ENCODE measurements around the gene PLXDC1.
A peak's percentile ranks its signal among the peaks of the same experiment; 100 is the strongest.

Gene PLXDC1

GRCh38 chr17:39153599-39154051, 2.2 kb upstream of the PLXDC1 start:
- POLR2A ChIA-PET (ENCODE audit: low non-redundant PET) = interaction anchor here (0.7 kb wide), 1 partner anchor 285 kb away, joined by 3 read pairs; no protein-coding TSS in a partner anchor
- peak; percentile 84 for DNase-seq (ENCODE audit: low spot score)
- TF ChIP-seq, protein P1, sequence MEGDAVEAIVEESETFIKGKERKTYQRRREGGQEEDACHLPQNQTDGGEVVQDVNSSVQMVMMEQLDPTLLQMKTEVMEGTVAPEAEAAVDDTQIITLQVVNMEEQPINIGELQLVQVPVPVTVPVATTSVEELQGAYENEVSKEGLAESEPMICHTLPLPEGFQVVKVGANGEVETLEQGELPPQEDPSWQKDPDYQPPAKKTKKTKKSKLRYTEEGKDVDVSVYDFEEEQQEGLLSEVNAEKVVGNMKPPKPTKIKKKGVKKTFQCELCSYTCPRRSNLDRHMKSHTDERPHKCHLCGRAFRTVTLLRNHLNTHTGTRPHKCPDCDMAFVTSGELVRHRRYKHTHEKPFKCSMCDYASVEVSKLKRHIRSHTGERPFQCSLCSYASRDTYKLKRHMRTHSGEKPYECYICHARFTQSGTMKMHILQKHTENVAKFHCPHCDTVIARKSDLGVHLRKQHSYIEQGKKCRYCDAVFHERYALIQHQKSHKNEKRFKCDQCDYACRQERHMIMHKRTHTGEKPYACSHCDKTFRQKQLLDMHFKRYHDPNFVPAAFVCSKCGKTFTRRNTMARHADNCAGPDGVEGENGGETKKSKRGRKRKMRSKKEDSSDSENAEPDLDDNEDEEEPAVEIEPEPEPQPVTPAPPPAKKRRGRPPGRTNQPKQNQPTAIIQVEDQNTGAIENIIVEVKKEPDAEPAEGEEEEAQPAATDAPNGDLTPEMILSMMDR (conservative IDR thresholded peaks at IDR 0.05; ENCODE audit: low read depth) = no peak
- CTCF ChIA-PET = interaction anchor here (0.6 to 4.8 kb wide), 14 partner anchors 10 to 284 kb away, joined by 3 to 91 read pairs (median 5); partner anchors contain the start of genes FBXO47 and LASP1
- H3K27ac ChIP-seq = peak overlapping the region; percentile 90

DNA sequence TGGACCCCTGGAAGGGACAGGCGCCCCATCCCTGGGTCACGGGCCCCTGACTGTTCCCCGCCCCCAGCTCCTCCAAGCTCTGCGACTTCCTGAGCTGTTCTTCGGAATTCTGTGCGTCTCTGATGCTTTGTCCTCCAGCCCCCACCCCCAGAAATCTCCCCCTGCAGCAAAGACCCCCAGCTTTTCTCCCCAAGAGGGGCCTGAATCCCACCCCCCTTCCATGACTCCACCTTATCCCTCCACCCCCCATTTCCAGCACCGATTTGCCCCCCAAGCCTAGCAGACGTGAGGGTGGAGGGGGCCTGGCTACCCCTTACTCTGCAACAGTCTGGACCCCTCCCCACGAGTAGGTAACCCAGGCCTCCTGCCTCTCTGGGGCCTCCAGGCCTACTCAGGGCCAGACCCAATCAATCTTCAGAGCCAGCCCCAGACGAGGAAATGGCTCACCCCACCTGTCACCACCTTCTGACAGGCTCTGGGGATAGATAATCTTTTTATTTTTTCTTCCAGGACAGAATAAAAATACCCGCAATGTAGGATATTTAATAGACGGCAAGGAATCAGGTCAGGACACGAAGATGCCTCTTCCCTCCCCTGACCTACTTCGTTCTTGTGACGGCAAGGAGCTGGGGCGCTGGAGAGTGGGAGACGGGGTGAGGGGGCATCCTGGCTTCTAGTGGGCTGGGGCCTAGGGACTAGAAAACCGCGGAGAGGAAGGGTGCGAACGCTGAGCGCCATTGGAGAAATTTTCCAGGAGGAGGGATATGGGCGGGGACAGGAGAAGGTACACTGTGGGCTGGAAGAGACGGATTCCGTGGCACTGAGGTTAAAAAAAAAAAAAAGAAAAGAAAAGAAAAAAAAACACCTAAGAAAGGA, 744 bp upstream of the PLXDC1 start:
- TF ChIP-seq, protein P1 (conservative IDR thresholded peaks at IDR 0.05; ENCODE audit: low read depth) = no peak
- ChIA-PET CTCF (interaction anchor here (0.6 to 4.8 kb wide), 17 partner anchors 8 to 333 kb away, joined by 3 to 91 read pairs (median 5); partner anchors contain the start of gene FBXO47), POLR2A (ENCODE audit: low non-redundant PET) (interaction anchor here (0.5 to 0.7 kb wide), 2 partner anchors 77 to 146 kb away, joined by 3 to 4 read pairs; no protein-coding TSS in a partner anchor)
- DNase-seq (ENCODE audit: low spot score) = no peak
- peak overlapping the region; percentile 90 for H3K27ac ChIP-seq

GRCh38 chr17:39150795-39151149, 665 bp downstream of the PLXDC1 start:
- POLR2A ChIA-PET (ENCODE audit: low non-redundant PET) = no interaction called here
- H3K27ac ChIP-seq = no peak overlapping the region
- TF ChIP-seq, protein P1 (conservative IDR thresholded peaks at IDR 0.05; ENCODE audit: low read depth) = no peak
- CTCF ChIA-PET = interaction anchor here (0.7 to 4.8 kb wide), 2 partner anchors 14 to 167 kb away, joined by 5 to 91 read pairs; no protein-coding TSS in a partner anchor
- no peak for DNase-seq (ENCODE audit: low spot score)

- DNase-seq (ENCODE audit: low spot score) = no peak
- CTCF ChIA-PET = interaction anchor here (4.8 kb wide), 1 partner anchor 166 kb away, joined by 91 read pairs; no protein-coding TSS in a partner anchor
- TF ChIP-seq, protein P1 (conservative IDR thresholded peaks at IDR 0.05; ENCODE audit: low read depth) = no peak
- no peak overlapping the region for H3K27ac ChIP-seq
- POLR2A ChIA-PET (ENCODE audit: low non-redundant PET) = no interaction called here
Observed at GRCh38 chr17:39150104-39150634, 1.3 kb downstream of the PLXDC1 start.

GRCh38 chr17:39147221-39148185, 3.9 kb downstream of the PLXDC1 start:
- CTCF ChIA-PET = no interaction called here
- DNase-seq (ENCODE audit: low spot score) = no peak
- POLR2A ChIA-PET (ENCODE audit: low non-redundant PET) = no interaction called here

More at GRCh38 chr17:39147221-39148185, 3.9 kb downstream of the PLXDC1 start:
- H3K27ac ChIP-seq = no peak overlapping the region
- TF ChIP-seq, protein P1 (conservative IDR thresholded peaks at IDR 0.05; ENCODE audit: low read depth) = no peak

All from RWPE1 (cell line).